ENCODE measurements around the gene OSBPL10.

OSBPL10 gene

GRCh38 chr3:31620656-31621055, 360.4 kb downstream of the OSBPL10 start:
- no peak for DNase-seq (ENCODE audit: low spot score)
- no peak for TF ChIP-seq CTCF (IDR thresholded peaks at IDR 0.05)
- H3K4me3 ChIP-seq: no peak overlapping the region
- H3K27ac ChIP-seq: no peak overlapping the region

GRCh38 chr3:31616711-31617110, 364.4 kb downstream of the OSBPL10 start:
- Histone ChIP-seq H3K27ac (no peak overlapping the region), H3K4me3 (no peak overlapping the region)
- no peak for DNase-seq (ENCODE audit: low spot score)
- TF ChIP-seq CTCF (IDR thresholded peaks at IDR 0.05): no peak

- no peak for DNase-seq (ENCODE audit: low spot score)
- no peak for TF ChIP-seq CTCF (IDR thresholded peaks at IDR 0.05)
- Histone ChIP-seq H3K4me3 (no peak overlapping the region), H3K27ac (no peak overlapping the region)
Measured at GRCh38 chr3:31615071-31615875, 365.8 kb downstream of the OSBPL10 start.

GRCh38 chr3:31614162-31614921, 366.7 kb downstream of the OSBPL10 start:
- Histone ChIP-seq H3K4me3 (no peak overlapping the region), H3K27ac (no peak overlapping the region)
- no peak for DNase-seq (ENCODE audit: low spot score)
- TF ChIP-seq CTCF (IDR thresholded peaks at IDR 0.05): no peak

GRCh38 chr3:31613654-31614053, 367.4 kb downstream of the OSBPL10 start:
- DNase-seq (ENCODE audit: low spot score): no peak
- no peak for TF ChIP-seq CTCF (IDR thresholded peaks at IDR 0.05)
- no peak overlapping the region for H3K27ac ChIP-seq
- no peak overlapping the region for H3K4me3 ChIP-seq

GRCh38 chr3:31613177-31613576, 367.9 kb downstream of the OSBPL10 start:
- H3K27ac ChIP-seq: no peak overlapping the region
- no peak overlapping the region for H3K4me3 ChIP-seq
- no peak for DNase-seq (ENCODE audit: low spot score)
- no peak for TF ChIP-seq CTCF (IDR thresholded peaks at IDR 0.05)
